Measurements from ENCODE around the gene LRRC43.

LRRC43 gene

GRCh38 chr12:122195405-122195804, 12.5 kb downstream of the LRRC43 start:
- no peak for TF ChIP-seq NFIC (IDR thresholded peaks at IDR 0.05)
- no peak for TF ChIP-seq TCF12 (IDR thresholded peaks at IDR 0.05; ENCODE audit: low read depth)
- TF ChIP-seq, protein P1, sequence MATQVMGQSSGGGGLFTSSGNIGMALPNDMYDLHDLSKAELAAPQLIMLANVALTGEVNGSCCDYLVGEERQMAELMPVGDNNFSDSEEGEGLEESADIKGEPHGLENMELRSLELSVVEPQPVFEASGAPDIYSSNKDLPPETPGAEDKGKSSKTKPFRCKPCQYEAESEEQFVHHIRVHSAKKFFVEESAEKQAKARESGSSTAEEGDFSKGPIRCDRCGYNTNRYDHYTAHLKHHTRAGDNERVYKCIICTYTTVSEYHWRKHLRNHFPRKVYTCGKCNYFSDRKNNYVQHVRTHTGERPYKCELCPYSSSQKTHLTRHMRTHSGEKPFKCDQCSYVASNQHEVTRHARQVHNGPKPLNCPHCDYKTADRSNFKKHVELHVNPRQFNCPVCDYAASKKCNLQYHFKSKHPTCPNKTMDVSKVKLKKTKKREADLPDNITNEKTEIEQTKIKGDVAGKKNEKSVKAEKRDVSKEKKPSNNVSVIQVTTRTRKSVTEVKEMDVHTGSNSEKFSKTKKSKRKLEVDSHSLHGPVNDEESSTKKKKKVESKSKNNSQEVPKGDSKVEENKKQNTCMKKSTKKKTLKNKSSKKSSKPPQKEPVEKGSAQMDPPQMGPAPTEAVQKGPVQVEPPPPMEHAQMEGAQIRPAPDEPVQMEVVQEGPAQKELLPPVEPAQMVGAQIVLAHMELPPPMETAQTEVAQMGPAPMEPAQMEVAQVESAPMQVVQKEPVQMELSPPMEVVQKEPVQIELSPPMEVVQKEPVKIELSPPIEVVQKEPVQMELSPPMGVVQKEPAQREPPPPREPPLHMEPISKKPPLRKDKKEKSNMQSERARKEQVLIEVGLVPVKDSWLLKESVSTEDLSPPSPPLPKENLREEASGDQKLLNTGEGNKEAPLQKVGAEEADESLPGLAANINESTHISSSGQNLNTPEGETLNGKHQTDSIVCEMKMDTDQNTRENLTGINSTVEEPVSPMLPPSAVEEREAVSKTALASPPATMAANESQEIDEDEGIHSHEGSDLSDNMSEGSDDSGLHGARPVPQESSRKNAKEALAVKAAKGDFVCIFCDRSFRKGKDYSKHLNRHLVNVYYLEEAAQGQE (IDR thresholded peaks at IDR 0.05; ENCODE audit: low read depth) = no peak
- no peak for TF ChIP-seq ZBTB7A (IDR thresholded peaks at IDR 0.05; ENCODE audit: low read depth)
- TF ChIP-seq, protein P2, sequence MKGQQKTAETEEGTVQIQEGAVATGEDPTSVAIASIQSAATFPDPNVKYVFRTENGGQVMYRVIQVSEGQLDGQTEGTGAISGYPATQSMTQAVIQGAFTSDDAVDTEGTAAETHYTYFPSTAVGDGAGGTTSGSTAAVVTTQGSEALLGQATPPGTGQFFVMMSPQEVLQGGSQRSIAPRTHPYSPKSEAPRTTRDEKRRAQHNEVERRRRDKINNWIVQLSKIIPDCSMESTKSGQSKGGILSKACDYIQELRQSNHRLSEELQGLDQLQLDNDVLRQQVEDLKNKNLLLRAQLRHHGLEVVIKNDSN (IDR thresholded peaks at IDR 0.05) = no peak
- TF ChIP-seq FOXM1 (IDR thresholded peaks at IDR 0.05; ENCODE audit: borderline replicate concordance, low read depth) = no peak
- TF ChIP-seq EP300 (IDR thresholded peaks at IDR 0.05; ENCODE audit: borderline replicate concordance) = no peak
- no peak for TF ChIP-seq EGR1 (IDR thresholded peaks at IDR 0.05)
- TF ChIP-seq YY1 (IDR thresholded peaks at IDR 0.05; ENCODE audit: low read depth) = no peak
- TF ChIP-seq TAF1 (IDR thresholded peaks at IDR 0.05; ENCODE audit: low read depth) = no peak
- TF ChIP-seq CREB1 (IDR thresholded peaks at IDR 0.05; ENCODE audit: low read depth) = no peak
- TF ChIP-seq RAD21 (IDR thresholded peaks at IDR 0.05; ENCODE audit: low read depth) = no peak
- no peak for TF ChIP-seq CEBPB (IDR thresholded peaks at IDR 0.05)
- TF ChIP-seq MAX (IDR thresholded peaks at IDR 0.05) = no peak
- no peak for TF ChIP-seq TEAD4 (IDR thresholded peaks at IDR 0.05)

DNA sequence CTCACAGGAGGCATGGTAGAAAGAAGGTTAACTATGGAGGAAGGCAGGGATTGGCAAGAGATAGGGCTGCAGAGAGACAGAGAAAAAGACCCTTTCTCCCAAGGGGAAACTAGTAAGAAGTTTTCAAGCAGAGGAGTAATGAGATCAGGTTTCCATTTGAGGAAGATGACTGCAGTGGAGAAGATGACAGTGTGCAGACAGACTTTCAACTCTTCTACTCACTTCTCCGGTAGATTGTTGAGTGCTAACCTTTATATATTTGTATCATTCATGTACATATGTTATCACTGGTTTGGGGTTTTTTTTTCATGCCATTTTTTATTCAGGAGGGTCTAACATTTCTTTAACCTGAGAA, 14.7 kb downstream of the LRRC43 start:
- TF ChIP-seq FOXM1 (IDR thresholded peaks at IDR 0.05; ENCODE audit: borderline replicate concordance, low read depth) (no peak), MAX (IDR thresholded peaks at IDR 0.05) (no peak), ZBTB7A (IDR thresholded peaks at IDR 0.05; ENCODE audit: low read depth) (no peak), TAF1 (IDR thresholded peaks at IDR 0.05; ENCODE audit: low read depth) (no peak)

DNA sequence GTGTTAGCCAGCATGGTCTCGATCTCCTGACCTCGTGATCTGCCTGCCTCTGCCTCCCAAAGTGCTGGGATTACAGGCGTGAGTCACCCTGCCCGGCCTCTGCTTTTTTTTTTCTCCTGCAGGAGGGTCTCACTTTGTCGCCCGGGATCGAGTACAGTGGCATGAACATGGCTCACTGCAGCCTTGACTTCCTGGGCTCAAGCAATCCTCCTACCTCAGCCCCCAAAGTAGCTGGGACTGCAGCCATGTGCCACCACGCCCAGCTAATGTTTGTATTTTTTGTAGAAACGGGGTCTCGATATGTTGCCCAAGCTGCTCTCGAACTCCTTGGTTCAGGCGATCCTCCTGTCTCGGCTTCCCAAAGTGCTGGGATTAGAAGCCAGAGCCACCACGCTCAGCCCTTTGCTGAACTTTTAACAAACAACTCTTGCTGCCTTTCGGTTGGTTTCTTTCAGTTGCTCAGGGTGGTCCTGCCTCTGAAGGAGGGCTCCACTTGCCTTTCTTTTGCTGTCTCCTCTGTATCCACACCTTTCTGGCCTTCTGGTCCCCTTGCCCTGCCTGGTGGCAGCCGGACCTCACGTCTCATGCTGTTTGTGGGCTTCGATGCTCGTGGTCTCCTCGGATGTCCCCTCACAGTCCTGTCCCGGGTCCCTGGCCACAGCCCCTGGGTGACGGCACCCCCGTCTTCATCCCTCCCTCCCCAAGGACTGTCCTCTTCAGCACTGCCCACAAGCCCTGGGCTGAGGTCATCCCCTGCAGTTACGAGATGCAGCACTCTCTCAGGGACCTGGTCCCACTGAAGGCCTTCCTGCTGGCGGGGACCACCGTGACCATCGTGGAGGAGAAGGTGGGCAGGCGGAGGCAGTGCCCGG, 16.8 kb downstream of the LRRC43 start:
- TF ChIP-seq TAF1 (IDR thresholded peaks at IDR 0.05; ENCODE audit: low read depth) (no peak), TEAD4 (IDR thresholded peaks at IDR 0.05) (no peak), ZBTB7A (IDR thresholded peaks at IDR 0.05; ENCODE audit: low read depth) (no peak), YY1 (IDR thresholded peaks at IDR 0.05; ENCODE audit: low read depth) (no peak), RAD21 (IDR thresholded peaks at IDR 0.05; ENCODE audit: low read depth) (no peak), TCF12 (IDR thresholded peaks at IDR 0.05; ENCODE audit: low read depth) (no peak), CEBPB (IDR thresholded peaks at IDR 0.05) (no peak), FOXM1 (IDR thresholded peaks at IDR 0.05; ENCODE audit: borderline replicate concordance, low read depth) (no peak), EP300 (IDR thresholded peaks at IDR 0.05; ENCODE audit: borderline replicate concordance) (no peak), MAX (IDR thresholded peaks at IDR 0.05) (no peak), NFIC (IDR thresholded peaks at IDR 0.05) (no peak), CREB1 (IDR thresholded peaks at IDR 0.05; ENCODE audit: low read depth) (no peak), EGR1 (IDR thresholded peaks at IDR 0.05) (no peak)
- TF ChIP-seq, protein P1 (IDR thresholded peaks at IDR 0.05; ENCODE audit: low read depth) = no peak
- TF ChIP-seq, protein P2 (IDR thresholded peaks at IDR 0.05) = no peak

- TF ChIP-seq CREB1 (IDR thresholded peaks at IDR 0.05; ENCODE audit: low read depth) (no peak), NFIC (IDR thresholded peaks at IDR 0.05) (no peak), YY1 (IDR thresholded peaks at IDR 0.05; ENCODE audit: low read depth) (no peak), CEBPB (IDR thresholded peaks at IDR 0.05) (no peak), ZBTB7A (IDR thresholded peaks at IDR 0.05; ENCODE audit: low read depth) (no peak), TEAD4 (IDR thresholded peaks at IDR 0.05) (no peak), EP300 (IDR thresholded peaks at IDR 0.05; ENCODE audit: borderline replicate concordance) (no peak), MAX (IDR thresholded peaks at IDR 0.05) (no peak), TCF12 (IDR thresholded peaks at IDR 0.05; ENCODE audit: low read depth) (no peak), RAD21 (IDR thresholded peaks at IDR 0.05; ENCODE audit: low read depth) (no peak), EGR1 (IDR thresholded peaks at IDR 0.05) (no peak), TAF1 (IDR thresholded peaks at IDR 0.05; ENCODE audit: low read depth) (no peak)
- TF ChIP-seq, protein P1 (IDR thresholded peaks at IDR 0.05; ENCODE audit: low read depth) = no peak
These were observed 17.7 kb downstream of the LRRC43 start for GRCh38 chr12:122200541-122201175.

All from Ishikawa (cell line).